GM19238 (cell line): ENCODE measurements around the gene ABTB2.

Experiments used
- DNase-seq: peaks from one replicate; pipeline ENCODE4 v3.0.0; 2011; ENCODE audit warnings: low spot score; ENCODE audit not compliant: insufficient read length

The ABTB2 gene

DNA sequence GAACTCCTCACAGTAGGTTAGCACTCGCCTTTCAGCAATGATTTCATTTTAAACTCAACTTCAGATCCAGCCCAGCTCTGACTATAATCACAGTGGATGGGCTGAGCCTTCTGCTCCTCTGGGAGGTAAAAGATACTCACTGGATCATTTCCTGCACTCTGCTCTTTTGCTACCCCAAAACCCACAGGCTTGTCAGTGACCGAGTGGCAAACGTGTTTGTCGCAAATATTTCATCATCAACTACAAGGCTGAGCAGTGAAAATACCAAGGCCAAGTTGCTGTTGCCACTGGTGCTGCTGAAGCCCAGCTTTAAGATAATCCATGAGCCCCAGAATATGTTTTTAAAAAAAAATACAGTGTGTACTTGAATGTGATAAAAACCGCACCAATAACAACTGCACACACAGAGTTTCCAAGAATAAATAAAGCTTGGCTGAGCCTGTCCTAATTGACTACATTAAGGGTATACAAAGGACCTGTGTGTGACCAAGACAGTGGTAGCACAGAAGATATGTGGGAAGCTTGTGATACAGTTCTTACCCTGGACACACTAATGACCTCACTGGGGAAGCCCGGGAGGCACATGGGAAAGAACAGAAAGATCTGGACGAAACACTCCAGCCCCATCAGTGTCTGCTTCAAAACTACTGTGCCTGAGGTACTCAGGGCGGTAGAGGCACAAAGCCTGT, 41.3 kb downstream of the ABTB2 start:
- no peak for DNase-seq

- no peak for DNase-seq
These were observed 42.4 kb downstream of the ABTB2 start for GRCh38 chr11:34315394-34315793.

GRCh38 chr11:34314936-34315335, 42.9 kb downstream of the ABTB2 start:
- no peak for DNase-seq

GRCh38 chr11:34314176-34314575, 43.6 kb downstream of the ABTB2 start:
- DNase-seq: no peak

- DNase-seq: peak; percentile 76
These were observed 44.7 kb downstream of the ABTB2 start for GRCh38 chr11:34313099-34313517.

DNA sequence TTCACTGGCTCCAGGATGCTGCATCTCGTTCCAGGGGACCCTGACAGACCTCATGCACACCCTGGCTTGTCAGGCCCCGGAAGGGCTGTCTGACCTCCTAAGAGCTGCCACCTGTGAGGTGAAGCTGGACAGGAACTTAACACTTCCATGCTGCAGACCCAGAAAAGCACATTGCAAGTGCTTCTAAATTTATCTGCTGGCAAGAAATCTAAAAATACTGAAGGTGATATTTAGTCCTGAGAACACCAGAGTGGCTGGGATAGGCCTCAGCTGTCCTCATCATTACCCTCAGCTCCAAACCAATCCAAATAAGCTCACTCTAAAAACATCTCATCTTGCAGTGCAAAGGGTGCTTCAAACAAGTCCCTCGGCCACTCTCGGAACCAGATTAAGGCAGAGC, 46.7 kb downstream of the ABTB2 start:
- DNase-seq: no peak

DNA sequence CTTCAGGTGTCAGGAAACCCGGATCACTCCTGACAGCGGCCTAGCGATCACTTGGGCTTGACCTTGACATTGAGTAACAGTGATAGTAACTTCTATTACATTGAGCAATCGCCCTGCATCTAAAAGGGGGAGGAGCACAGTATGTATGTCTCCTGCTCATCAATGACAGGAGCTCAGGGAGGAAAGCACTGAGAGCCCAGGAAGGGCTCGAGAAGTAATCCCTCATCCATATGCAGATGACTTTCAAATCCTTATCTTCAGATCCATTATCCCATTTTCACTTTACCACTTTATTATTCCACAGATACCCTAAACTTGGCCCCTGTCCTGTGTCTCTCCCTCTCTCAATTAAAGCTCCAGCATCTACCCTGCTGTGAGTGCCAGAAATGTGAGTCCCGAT, 47.8 kb downstream of the ABTB2 start:
- no peak for DNase-seq

DNA sequence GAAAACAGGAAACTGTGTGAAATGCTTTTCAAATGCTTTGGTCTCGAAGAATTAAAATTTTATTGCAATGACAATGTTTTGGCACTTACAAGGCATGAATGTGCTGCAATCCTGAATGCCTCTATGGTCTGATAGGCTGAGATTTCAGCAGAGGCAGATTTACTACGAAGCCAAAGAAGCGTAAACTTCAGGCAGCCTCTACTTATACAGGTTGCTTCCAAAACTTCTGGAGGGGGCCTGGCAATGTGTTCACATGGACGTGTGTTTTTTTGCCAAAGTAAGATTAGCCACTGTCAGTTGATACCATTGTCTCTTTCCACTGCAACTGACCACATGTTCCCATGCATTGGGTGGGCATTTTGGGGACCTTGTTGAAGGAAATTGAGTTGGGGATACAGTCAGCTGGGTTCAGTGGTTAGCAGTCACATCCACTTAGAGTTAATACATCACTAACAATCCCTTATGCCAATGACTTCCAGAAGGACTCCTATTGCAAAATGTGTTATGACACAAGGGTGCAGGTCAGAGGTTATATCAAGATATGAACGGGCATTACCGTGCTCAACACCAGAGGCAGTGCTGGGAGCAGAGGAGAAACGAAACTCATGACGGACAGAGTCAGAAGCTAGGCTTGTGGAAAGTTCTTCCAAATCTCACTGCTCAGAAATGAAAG, 48.8 kb downstream of the ABTB2 start:
- no peak for DNase-seq

- DNase-seq: no peak
These were observed 49.5 kb downstream of the ABTB2 start for GRCh38 chr11:34308049-34308912.

DNA sequence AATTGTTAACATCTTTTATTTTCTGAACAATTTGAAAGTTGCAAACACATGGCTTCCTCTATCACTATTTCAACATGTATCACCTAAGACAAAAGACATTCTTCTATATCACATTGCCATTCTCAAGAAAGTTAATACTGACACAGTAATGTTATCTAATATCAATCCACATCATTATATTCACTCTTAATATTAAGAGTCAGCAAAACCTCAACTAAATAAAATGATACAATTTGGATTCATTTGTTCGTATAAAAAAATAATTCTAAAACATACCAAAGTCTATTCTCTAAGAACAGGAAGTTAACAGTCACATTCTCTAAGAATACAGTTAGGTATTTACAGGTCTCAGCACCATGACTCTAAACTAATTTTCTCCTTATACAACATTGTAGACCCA, 52.0 kb downstream of the ABTB2 start:
- DNase-seq: no peak

DNA sequence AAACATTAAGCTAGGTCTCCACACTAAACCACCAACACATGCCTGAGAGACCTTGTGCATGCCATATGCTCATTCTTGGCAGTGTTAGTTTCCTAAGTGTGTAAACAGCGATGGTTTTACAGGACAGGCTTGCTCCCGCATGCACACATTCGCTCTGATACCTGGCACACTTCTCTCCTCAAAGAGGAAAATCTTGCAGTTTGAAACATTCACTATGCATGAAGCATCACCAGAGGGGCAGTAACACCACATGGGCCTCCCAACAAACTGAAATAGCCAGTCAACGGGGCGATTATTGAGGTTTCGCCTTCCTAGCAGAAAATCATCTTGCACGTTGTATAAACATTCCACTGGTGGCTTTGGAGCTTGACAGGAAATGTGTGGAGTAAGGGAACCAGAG, 52.6 kb downstream of the ABTB2 start:
- DNase-seq: no peak

GRCh38 chr11:34303028-34303570, 54.7 kb downstream of the ABTB2 start:
- DNase-seq: no peak

DNA sequence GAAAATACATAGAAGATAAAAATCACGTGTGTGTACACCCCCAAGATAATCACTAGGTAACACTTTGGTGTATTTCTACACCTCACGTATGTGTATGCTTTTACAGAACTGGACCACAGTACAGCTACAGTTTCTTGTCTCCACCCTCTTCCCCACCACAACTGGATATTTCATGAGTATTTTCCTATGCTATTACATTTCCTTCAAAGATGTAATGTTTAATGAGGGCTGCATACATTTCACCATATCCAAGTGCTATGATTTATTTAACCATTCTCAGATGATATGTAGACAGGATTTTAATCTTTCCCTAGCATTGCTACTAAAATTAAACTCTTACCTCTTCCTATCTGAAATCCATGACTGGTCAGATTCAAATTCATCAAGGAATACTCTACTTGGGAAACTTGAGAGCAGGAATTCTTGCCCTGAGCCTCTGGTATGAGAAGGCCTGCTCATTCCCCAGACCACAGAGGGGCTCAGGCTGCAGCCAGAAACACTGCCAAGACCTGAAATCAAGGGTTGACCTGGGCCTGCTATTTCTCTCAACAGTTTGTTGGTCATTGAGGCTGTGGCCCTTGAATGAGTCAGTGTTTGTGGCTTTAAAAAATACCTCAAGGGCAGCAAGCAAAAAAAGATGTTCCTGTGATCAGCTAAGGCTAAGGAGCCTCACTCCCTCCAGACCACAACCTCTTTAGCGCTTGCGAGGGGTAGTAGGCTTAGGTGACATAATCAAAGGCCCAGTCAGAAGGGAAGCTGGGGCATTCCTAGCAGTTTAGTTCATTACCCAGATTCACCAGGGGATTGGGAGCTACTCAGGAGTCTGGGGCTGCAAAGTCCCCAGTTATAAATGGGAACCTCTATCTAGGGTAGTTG, 55.5 kb downstream of the ABTB2 start:
- no peak for DNase-seq

DNA sequence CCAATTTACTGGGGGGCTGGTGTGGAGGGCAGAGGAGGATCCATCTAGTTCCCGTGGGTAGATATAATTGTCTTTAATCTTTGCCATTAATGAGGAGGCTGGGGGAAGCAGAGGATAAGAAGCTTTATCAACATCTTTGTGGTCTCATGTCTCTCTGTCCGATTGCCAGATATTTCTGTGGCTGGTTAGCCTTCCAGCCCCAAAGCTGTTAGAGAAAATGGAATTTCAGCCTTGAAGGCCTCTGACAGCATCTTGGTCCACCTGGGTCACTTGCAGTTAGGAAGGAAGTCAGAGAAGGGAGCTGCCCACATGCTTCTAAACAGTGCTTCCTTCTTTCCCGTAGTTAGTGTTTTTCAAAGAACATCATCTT, 56.9 kb downstream of the ABTB2 start:
- no peak for DNase-seq

DNA sequence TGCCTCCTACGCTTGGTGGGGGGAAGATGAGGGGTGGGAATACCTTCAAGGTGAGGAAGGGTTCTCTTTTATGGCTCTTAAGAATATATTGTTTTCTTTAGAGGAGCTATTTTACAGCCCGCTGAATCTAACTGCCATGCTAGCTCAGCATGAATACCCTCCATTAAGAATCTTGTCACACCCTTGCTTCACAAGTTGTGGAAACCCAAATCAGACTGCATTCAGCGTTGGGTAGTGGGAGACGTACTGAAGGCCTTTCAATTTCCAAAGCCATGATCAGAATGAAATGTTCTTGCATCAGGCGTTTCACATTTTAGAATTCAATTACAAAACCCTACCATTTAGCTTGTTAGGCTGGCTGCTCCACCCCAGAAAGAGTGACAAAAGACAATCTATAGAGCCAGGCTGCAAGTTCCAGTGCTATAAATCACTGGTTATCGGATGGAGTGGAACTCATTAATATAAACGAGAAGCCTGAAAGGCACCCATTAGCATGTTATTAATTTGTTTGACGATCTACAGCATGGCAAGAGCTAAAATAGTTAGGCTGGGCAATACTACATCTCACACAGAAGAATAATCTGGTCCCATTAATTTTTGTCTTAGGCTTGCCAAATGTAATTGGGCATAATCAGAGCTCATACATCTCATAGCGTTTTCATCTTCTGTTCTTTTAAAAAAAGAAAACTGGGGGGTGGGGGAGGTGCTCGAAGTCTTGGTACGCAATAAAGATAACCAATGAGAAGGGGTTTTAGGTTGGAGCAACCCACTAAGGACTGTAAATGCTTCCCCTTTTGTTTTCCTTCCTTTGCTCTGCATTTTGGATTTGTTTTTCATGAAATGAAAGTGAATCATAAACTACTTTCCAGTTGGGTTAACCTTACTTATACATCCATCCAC, 57.5 kb downstream of the ABTB2 start:
- no peak for DNase-seq

DNA sequence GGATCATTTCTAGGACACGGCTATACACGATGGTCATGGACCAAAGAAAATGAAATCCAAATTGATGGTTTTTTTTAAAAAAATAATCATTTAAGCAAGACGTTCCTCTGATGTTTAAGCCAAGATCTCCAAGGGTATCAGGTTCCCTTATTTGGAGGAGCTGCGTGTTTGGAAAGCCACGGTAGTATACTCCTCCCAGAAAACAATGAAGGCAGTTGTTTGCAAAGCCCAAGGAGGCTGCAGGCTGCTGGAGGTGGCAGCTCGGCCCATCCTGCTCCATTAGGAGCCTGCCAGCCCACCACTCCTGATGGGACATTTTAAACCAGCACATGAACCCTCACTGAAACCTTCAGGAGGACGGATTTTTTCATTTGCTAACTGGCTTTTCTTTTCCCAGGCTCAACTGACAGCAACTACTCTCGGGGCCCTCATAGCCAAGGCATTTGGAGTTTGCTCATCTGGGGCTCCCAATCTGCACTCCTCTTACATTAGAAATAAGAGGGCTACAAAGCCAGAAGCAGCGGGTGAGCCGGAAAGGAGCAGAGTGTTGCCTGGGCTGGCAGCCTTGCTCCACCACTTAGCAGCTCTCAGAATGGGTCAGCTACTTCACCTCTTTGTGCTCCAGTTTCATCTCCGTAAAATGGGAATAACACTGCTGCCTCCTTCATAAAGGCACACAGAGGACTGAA, 58.4 kb downstream of the ABTB2 start:
- no peak for DNase-seq

DNA sequence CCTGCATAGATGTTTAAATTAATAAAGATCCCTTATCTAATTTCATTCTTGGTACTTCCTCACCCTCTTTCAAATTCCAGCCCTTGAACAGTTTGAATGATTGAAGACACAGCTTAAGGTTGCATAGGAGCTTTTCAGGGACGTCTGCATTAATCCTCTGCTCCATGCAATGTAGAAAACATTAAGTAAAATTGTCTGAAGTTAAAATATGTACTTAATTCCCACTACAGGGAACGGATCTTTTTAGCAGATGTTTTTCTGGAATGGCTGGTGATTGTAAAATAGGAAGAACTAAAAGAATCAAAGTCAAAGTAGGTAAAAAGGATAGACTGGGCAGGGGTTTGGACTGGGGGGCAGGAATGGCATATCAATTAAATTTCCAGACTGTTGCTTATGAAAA, 58.9 kb downstream of the ABTB2 start:
- no peak for DNase-seq

- no peak for DNase-seq
These were observed 61.4 kb downstream of the ABTB2 start for GRCh38 chr11:34296412-34296811.

GRCh38 chr11:34292546-34292945, 65.3 kb downstream of the ABTB2 start:
- DNase-seq: no peak
